Suprapubic skin (tissue), 4 donors: ENCODE results near the gene OR2F2. TPM values are rescaled to one million over a fixed set of nuclear protein-coding genes. Genes with fewer than 3 reads are reported as not detected.

Source experiments
- DNase-seq, 2 donors: peaks; one replicate each; pipeline ENCODE4 v3.0.0-alpha.2; 2019; ENCODE audit warnings: low spot score in 2 of 2
- H3K27ac ChIP-seq: fragments of 200-600 bp; sonication (generic); one replicate; pipeline ENCODE4 v1.5.1; 2019
- H3K27me3 ChIP-seq: fragments of 200-600 bp; sonication (generic); one replicate; pipeline ENCODE4 v1.5.1; 2019
- H3K36me3 ChIP-seq: fragments of 200-600 bp; sonication (generic); one replicate; pipeline ENCODE4 v1.5.1; 2019
- H3K4me1 ChIP-seq: fragments of 200-600 bp; sonication (generic); one replicate; pipeline ENCODE4 v1.5.1; 2019
- H3K4me3 ChIP-seq: fragments of 200-600 bp; sonication (generic); one replicate; pipeline ENCODE4 v1.5.1; 2019; ENCODE audit warnings: mild to moderate bottlenecking
- H3K9me3 ChIP-seq: fragments of 200-600 bp; sonication (generic); one replicate; pipeline ENCODE4 v1.5.1; 2019
- CTCF ChIP-seq, 2 donors: fragments of 200-600 bp in 1 of 2; fragments of 450-650 bp in 1 of 2; sonication (generic) in 1 of 2; IDR thresholded peaks; one replicate each; pipeline ENCODE4 v1.5.1; 2016 to 2019; ENCODE audit warnings: antibody characterized with exemption in 2 of 2, mild to moderate bottlenecking in 1 of 2, moderate library complexity in 1 of 2
- EP300 ChIP-seq: sonication (generic); formaldehyde crosslinking; IDR thresholded peaks from one replicate; pipeline ENCODE4 v1.6.1; 2017; ENCODE audit warnings: antibody characterized with exemption
- POLR2A ChIP-seq, 2 donors: fragments of 450-650 bp; IDR thresholded peaks; one replicate each; pipeline ENCODE4 v1.6.1; 2017; ENCODE audit warnings: antibody characterized with exemption in 2 of 2, mild to moderate bottlenecking in 2 of 2, moderate library complexity in 2 of 2
- POLR2AphosphoS5 ChIP-seq, 3 donors: sonication (generic); formaldehyde crosslinking; IDR thresholded peaks; one replicate each; pipeline ENCODE4 v1.6.1; 2017; ENCODE audit warnings: antibody characterized with exemption in 3 of 3
- WGBS: methylation state at CpG from one replicate; pipeline ENCODE4 v1.1.5; 2018; 5-methylcytosine and 5-hydroxymethylcytosine counted together
- total RNA-seq, 4 donors: library from RNA; depleted of rRNA; stranded (reverse); fragments of >200 nt; gene quantifications; one replicate each; pipeline ENCODE4 v1.1.0, GENCODE V29; 2016

OR2F2 gene
- total RNA-seq, 4 donors from 2014 or later = not detected

- no peak overlapping the region for H3K4me3 ChIP-seq
- no peaks in the 10 kb centered on the region for H3K36me3 ChIP-seq
- H3K27ac ChIP-seq = no peak overlapping the region
- TF ChIP-seq POLR2AphosphoS5 (IDR thresholded peaks at IDR 0.05) = no peak
- no peak for TF ChIP-seq CTCF (IDR thresholded peaks at IDR 0.05)
- TF ChIP-seq POLR2A (IDR thresholded peaks at IDR 0.05) = no peak
- TF ChIP-seq EP300 = no peak
- H3K27me3 ChIP-seq = no peaks in the 10 kb centered on the region
- no peaks in the 10 kb centered on the region for H3K4me1 ChIP-seq
- no peaks in the 10 kb centered on the region for H3K9me3 ChIP-seq
- WGBS = 45% methylated on average over 3 of the region's 3 CpGs
- no peak for DNase-seq
Measured at GRCh38 chr7:143953421-143953820, 18.4 kb downstream of the OR2F2 start.

GRCh38 chr7:143954135-143954534 is 19.1 kb downstream of the OR2F2 start:
- Histone ChIP-seq H3K27me3 (no peaks in the 10 kb centered on the region), H3K9me3 (no peaks in the 10 kb centered on the region), H3K27ac (no peak overlapping the region), H3K4me1 (no peaks in the 10 kb centered on the region), H3K4me3 (no peak overlapping the region), H3K36me3 (no peaks in the 10 kb centered on the region)
- no peak for DNase-seq
- 55% methylated on average over 2 of the region's 2 CpGs for WGBS
- TF ChIP-seq EP300 (no peak), CTCF (IDR thresholded peaks at IDR 0.05) (no peak), POLR2A (IDR thresholded peaks at IDR 0.05) (no peak), POLR2AphosphoS5 (IDR thresholded peaks at IDR 0.05) (no peak)

GRCh38 chr7:143954544-143954943 is 19.5 kb downstream of the OR2F2 start, which contains the start of gene OR2F1:
OR2F1 (plus strand) TSS chr7:143954844; CDS start chr7:143959971, 5,127 bp downstream.
- 77% methylated on average over 3 of the region's 3 CpGs for WGBS
- TF ChIP-seq POLR2A (IDR thresholded peaks at IDR 0.05) (no peak), EP300 (no peak), POLR2AphosphoS5 (IDR thresholded peaks at IDR 0.05) (no peak)
- H3K4me3 ChIP-seq = no peak within 1 kb of the TSS
- H3K36me3 ChIP-seq = no peaks in the 10 kb centered on the region
- no peak for DNase-seq
- H3K27me3 ChIP-seq = no peaks in the 10 kb centered on the region
- no peak within 1 kb of the TSS for H3K27ac ChIP-seq
- no peaks in the 10 kb centered on the region for H3K9me3 ChIP-seq
- H3K4me1 ChIP-seq = no peaks in the 10 kb centered on the region

GRCh38 chr7:143958781-143959180 is 23.7 kb downstream of the OR2F2 start:
- TF ChIP-seq POLR2A (IDR thresholded peaks at IDR 0.05) (no peak), EP300 (no peak), CTCF (IDR thresholded peaks at IDR 0.05) (no peak), POLR2AphosphoS5 (IDR thresholded peaks at IDR 0.05) (no peak)
- Histone ChIP-seq H3K9me3 (no peaks in the 10 kb centered on the region), H3K4me1 (no peaks in the 10 kb centered on the region), H3K27me3 (no peaks in the 10 kb centered on the region), H3K4me3 (no peak overlapping the region), H3K27ac (no peak overlapping the region), H3K36me3 (no peaks in the 10 kb centered on the region)
- no peak for DNase-seq
- WGBS = 73% methylated on average over 3 of the region's 3 CpGs

- H3K27ac ChIP-seq = no peak overlapping the region
- H3K27me3 ChIP-seq = no peaks in the 10 kb centered on the region
- H3K4me3 ChIP-seq = no peak overlapping the region
- 79% methylated on average over 5 of the region's 5 CpGs for WGBS
- DNase-seq = no peak
- H3K9me3 ChIP-seq = no peaks in the 10 kb centered on the region
- TF ChIP-seq POLR2A (IDR thresholded peaks at IDR 0.05) = no peak
- TF ChIP-seq CTCF (IDR thresholded peaks at IDR 0.05) = no peak
- no peak for TF ChIP-seq POLR2AphosphoS5 (IDR thresholded peaks at IDR 0.05)
- no peak for TF ChIP-seq EP300
- H3K36me3 ChIP-seq = no peaks in the 10 kb centered on the region
- no peaks in the 10 kb centered on the region for H3K4me1 ChIP-seq
Measured at GRCh38 chr7:143960813-143961610, 26.0 kb downstream of the OR2F2 start.
